NCI-H2029 (cell line): ENCODE measurements around the gene STIM1.

Experiments
- DNase-seq: peaks from one replicate; lab custom pipeline; 2025; lab: John Stamatoyannopoulos, UW

Gene STIM1

DNA sequence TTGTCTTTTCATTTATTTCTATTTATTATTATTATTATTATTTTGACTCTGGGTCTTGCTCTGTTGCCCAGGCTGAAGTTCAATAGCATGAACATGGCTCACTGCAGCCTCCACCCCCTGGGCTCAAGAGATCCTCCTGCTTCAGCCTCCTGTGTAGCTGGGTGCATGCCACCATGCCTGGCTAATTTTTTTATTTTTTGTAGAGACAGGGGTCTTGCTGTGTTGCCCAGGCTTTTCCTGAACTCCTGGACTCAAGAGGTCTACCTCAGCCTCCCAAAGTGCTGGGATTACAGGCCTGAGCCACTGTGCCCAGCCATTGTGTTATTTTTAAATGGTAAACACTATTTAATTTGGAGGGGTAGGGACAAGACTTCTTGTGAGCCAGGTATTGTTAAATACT, 215.9 kb downstream of the STIM1 start:
- DNase-seq: no peak

DNA sequence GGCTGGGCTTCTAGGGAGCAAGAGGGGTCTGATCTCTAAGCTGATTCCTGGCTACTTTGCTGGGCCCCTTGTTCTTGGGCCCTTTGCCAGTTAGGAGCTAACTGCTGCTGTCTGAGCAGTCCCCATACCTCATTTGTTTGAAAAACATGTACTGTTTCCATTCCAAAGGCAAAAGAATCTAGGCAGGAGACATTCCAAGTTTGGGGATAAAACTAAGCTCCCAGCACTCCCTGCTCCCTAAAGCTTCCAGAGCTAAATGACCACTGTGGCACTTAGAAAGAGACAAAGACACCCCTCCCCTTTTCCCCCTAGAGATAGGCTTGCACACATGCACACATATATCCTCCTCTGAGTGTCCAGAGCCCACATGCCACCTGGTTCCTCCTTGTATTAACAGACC, 216.4 kb downstream of the STIM1 start:
- no peak for DNase-seq

DNA sequence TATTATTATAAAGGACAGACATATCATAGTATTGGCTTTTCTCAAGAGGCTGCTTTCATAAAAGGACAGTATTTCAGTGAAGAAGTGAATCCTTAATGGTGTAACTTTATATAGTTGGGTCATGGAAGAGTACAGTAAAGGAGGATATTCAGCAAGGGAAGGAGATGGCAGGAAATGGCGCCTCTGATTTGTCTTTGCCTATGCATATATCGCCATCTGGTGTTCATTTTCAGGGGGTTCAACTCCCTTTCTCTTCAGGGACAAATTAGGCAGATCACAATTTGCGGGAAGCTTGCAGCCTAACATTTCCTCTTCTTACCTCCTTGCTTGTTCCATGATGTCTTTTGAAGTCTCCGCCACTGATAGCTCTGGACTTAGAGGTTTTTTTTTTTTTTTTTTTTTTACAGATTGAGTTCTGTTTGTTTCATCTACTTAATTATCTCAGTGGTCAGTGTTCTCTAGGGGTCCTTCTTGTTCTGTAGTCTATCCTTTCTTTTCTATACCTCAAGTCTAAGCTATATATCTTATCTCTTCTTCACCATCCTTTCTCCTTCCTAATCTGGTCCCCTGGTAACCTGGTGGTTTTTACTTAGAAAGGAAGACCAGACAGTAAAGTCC, 217.3 kb downstream of the STIM1 start:
- DNase-seq: peak; percentile 63

DNA sequence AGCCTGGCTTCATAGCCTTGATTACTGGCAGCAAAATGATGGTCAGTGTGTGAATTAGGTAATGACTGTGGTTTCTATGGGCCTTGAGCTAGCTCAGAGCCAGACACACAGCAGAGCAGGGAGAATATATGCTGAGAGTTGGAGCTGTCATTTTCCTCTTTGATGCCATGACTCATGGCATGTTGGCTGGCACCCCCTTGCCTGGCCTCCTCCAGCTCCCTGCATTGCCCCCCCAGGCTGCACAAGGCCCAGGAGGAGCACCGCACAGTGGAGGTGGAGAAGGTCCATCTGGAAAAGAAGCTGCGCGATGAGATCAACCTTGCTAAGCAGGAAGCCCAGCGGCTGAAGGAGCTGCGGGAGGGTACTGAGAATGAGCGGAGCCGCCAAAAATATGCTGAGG, 218.8 kb downstream of the STIM1 start:
- no peak for DNase-seq

DNA sequence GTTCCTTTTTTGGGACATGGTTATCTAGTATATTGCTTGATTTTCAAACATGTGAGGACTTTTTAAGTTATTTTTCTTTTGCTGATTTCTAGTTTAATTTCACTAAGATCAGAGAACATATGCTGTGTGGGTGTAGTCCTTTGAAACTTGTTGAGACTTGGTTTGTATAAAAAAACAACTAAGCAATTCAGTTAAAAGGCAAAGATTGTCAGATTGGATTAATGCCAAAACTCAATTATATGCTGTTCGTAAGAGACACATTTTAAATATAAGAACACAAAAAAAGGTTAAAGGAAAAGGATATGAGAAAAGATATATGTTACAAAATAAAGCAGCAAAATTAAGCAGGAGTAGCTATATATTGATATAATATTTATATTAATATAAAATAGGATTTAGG, 221.3 kb downstream of the STIM1 start:
- DNase-seq: no peak

DNA sequence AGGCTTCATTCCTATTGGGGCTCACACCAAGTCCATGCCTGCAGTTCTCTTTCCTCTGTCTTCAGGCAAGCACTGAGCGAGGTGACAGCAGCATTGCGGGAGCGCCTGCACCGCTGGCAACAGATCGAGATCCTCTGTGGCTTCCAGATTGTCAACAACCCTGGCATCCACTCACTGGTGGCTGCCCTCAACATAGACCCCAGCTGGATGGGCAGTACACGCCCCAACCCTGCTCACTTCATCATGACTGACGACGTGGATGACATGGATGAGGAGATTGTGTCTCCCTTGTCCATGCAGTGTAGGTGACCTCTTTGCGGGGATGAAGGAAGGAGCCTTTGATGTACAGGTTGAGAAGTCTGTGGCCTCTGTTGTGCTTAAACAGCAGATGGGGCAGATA, 227.7 kb downstream of the STIM1 start:
- no peak for DNase-seq

DNA sequence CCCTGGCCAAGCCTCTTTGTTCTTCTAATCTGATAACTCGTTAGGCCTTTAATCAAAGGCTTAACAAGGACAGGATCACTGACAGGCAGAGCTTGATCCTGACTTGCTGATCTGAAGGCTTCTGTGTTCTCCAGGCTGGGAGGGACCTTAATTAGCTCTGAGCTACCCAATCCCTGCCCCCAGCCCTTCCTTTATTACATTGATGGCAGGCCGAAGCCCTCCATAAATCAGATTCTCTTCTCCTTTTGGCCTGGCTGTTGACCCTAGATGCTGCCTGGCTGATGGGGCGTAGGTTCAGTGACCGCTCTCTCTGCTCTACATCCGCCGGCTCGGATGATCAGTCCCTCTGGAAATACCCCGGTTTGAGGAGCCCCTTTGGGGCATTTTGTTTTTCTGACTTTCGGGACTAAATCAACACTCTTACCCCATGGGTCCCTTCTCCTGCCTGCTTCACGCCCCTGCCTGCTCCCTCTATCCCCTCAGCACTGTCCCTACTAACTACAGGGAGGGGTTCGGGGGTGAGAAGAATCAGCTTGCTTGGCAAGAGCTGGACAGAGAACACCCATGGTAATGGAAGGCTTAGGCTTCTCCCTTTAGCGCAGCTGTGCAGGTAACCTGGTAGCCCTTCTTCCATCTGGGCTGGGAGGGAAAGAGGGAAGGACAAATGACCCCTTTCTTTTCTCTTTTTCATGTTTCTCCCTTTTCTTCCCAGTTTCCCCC, 229.1 kb downstream of the STIM1 start:
- no peak for DNase-seq

DNA sequence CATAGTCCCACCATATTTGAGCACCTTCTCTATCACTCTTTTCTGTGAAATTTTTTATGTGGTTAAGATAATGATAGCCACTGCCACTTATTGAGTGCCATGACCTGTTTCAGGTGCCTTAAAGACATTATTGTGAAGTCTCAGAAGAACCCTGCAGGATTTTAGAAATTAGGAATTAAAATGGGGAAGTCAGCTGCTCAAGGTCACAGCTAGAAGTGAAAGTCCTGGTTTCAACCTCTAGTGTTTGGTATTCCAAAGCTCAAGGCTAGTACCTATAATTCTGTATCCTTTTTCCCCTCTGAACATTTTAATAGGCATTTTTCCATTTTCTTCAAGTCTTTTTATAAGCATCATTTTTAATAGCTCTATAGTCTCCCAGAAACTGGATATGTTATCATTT, 230.1 kb downstream of the STIM1 start:
- DNase-seq: no peak

DNA sequence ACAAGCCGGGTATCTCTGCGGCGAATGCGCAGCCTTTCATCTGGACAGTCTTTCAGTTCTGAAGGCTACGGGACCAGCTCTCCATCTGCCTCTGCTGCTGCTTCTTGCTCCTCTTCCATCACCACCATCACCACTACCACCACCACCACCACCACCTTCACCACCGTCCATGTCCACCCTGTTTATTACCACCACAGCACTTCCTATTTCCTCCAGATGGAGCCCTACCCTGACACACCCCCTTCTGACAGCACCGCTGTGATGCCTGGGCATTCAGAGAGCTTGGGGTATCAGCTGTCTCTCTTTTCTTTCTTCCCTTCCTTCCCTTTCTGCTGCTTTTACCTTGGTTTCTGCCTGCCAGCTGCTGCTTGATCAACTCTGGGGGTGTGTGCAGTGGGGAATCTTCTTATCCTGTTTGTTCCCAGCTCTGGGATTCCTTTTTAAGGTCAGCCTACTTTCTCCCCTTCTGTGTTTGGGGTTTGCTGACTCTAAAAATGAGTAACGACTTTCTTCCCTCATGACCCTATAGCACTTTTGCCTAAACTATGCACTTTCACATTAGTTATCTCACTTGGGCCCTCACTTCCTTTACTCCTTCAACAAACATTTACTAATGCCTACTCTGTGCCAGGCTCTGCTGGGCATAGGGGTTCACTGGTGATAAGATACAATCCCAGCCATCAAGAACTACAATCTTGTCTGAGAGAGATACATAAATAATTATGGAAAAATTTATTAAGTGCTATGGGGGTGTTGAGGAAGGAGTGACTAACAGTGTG, 231.3 kb downstream of the STIM1 start:
- DNase-seq: no peak

DNA sequence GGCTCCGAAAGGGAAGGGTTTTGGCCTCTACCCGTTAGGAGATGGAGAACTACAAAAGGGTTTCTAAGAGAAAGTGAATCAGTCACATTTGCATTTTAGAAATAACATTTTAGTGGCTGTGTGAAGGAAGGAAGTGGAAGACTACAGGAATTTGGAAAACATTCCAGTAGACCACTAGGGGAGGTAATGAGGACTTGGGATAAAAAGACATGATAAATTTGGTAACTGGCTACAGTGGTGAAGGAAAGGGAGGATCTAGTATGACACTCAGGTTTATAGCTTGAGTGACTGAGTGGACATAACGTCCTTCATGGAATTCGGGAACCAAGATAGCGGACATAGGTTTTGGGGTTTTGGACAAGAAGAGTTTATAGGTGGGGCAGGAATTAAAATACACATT, 232.1 kb downstream of the STIM1 start:
- DNase-seq: no peak

DNA sequence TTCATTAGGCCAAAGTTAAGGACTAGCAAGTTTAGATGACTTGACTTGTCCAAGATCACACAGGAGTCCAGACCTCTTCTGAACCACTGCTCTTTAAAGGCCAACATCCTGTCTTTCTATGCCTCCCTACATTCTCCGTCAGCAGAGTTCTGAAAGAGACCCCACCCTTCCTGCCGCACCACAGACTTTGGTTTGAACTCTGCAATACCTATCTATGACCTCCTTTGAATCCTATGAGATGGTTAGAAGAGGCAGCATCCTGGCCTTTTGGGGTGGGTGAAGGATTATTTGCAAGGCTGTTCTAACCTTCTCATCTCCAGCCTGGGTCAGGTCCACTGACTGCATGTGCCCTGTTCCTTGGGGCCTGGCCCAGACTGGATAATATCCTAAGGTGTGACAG, 234.8 kb downstream of the STIM1 start:
- DNase-seq: no peak

DNA sequence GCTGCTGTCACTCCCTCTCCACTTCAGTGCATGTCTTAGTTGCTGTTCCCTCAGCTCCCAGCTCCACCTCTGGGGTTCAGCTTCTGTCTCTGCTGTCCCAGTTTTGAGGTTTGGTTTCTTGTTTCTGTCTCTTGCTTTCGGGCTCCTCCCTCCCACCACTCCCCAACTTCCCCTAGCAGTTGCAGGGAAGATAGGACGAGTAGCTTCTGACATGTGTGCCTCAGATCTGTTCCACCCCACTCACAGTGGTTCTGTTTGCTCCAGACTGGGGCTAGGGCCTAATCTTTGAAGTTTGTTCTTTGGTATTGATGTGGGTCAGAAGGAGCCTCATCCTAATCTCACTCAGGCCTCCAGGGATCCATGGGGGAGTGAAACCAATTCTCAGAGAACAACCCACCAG, 236.6 kb downstream of the STIM1 start:
- DNase-seq: no peak

DNA sequence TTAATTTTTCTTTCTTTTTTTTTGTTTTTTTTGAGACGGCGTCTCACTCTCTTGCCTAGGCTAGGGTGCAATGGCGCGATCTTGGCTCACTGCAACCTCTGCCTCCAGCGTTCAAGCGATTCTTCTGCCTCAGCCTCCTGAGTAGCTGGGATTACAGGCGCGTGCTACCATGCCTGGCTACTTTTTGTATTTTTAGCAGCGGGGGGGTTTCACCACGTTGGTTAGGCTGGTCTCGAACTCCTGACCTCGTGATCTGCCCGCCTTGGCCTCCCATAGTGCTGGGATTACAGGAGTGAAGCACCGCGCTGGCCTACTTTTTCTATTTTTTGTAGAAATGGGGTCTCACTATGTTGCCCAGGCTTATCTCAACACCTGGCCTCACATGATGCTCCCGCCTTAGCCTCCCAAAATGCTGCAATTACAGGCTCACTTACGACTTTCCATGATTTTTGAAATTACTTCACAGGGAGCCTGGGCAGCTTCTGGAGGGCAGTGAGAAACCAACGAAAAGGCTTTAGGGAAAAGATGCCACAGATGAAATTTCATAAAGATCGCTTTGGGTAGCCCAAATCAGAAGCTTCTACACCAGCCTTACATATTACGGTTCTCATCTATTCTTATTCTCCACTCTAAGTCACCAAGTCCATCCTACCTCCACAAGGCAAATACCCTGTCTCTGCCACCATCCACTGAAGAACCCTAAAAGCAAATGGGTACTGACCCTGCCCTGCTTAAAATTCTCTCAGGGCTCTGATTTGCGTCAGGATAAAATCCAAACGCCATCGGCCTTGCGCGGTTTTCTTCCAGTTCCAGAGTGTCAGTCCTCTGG, 238.3 kb downstream of the STIM1 start:
- no peak for DNase-seq

DNA sequence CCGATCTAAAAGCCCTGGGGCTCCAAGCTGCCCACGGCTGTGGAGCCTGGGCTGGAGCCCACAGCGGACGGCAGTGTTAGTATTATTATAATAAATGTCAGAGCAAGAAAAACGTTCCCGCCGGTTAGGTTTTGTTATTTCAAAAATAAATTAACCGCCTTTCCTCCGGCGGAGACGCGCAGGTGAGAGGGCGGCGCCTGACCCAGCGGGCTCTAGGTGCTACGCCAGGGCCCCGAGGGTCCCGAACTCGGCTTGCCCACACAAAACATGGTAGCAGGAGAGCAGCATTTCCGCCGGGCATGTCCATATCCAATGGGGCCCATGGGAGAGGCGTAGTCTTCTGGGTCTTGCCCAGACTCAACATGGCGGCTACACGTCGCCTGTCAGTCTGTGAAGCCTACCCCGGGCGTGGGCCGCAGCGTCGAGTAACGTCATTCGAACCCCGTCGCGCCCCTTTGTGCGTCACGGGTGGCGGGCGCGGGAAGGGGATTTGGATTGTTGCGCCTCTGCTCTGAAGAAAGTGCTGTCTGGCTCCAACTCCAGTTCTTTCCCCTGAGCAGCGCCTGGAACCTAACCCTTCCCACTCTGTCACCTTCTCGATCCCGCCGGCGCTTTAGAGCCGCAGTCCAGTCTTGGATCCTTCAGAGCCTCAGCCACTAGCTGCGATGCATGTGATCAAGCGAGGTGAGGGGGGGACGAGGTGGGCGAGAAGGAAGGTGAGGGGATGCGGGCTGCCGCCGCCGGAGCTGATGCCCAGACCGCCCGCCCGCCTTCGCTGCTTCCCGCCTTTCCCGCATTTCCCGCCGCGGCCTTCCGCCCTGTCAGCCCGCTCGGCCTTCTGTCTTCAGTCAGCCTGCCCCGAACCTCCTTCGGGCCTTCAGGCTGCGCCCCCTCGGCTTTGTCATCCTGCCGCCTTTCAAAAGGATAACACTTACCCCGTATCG, 239.2 kb downstream of the STIM1 start, which contains the start of gene RRM1:
RRM1 (plus strand) TSS at position 452 of the 944 bp plus-strand sequence; CDS start at position 666, 214 bp downstream.
- peak; percentile 97 for DNase-seq

DNA sequence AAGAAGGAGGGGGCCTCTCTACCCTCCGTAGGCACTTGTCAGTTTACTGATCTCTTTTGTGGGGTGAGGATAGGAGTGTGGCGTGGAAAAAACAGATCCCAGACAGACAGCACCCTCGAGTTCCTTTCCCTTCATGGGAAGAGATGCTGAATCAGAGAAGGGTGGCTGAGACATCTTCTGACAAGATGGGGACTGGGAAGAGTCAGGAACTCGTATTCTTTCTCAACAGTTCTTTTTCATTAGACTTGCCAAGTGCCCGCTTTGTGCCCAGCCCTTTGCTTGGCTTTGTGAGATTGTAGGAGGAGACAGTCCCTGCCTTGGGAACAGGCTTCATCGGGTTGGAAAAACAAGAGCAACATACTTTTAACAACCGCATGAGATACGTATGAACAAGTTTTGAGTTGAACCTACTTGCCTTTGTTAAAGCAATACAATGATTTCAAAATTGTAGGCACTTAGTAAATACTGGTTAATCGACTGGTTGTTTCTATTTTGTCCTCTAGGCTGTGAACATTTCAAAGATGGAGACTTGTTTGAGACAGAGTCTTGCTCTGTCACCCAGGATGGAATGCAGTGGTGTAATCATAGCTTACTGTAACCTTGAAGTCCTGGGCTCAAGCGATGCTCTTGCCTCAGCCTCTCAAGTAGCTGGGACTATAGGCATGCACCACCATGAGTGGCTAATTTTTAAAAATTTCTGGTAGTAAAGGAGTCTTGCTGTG, 240.2 kb downstream of the STIM1 start:
- no peak for DNase-seq

DNA sequence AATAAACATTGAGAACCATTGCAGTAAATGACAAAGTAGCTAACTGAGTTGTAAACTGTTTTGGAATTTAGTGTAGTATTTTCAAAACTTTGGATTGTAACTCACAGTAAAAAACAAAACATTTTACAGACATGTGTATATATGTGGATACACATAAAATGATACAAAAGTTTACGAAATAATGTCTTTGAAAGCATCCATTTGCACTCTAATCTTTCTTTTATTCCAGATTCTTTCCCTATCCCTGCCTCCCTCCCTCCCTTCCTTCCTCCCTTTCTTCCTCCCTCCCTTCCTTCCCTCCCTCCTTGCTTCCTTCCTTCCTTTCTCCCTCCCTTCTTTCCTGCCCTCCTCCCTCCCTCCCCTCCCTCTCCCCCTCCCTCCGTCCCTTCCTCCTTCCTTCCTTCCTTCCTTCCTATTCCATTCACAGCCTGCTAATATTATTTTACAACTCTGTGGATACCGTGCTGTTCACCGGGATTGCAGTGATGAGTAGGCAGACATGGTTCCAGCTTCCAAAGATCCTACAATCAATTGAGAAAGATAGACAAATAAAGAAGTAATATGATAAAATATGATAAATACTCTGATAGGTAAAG, 242.7 kb downstream of the STIM1 start:
- no peak for DNase-seq

DNA sequence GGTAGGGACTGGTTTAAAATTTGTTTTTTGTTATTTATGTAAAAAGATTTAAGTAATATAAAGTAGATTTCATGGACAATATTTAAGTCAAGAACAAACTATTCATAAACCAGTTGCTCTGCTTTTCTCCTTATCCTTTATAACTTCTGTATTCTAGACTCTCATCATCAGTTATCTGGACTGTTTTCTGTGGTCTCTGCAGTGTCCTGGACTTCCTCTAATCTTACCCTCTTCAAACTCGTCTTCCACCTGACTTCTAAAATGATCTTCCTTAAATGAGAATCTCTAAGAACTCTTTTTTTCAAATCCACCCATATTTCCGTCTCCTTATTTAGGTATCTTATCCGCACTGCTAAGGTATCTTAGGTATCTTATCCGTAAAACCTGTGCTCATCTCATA, 247.2 kb downstream of the STIM1 start:
- no peak for DNase-seq

DNA sequence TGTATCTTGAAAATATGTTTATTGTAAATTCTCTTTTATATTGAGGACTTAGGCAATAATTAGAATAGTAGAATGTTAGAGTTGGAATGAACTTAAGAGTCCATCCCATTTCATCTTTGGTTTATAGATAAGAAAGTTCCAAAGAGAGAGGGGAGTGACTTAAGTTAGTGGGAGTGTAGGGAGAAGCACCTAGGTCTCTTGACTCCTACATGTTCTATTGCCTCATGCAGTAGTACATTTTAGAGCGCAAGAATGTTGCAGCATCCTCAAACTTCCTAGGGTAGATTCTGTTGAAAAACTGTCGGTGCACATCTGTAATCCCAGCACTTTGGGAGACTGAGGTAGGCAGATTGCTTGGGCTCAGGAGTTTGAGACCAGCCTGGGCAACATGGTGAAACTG, 247.8 kb downstream of the STIM1 start:
- DNase-seq: no peak

DNA sequence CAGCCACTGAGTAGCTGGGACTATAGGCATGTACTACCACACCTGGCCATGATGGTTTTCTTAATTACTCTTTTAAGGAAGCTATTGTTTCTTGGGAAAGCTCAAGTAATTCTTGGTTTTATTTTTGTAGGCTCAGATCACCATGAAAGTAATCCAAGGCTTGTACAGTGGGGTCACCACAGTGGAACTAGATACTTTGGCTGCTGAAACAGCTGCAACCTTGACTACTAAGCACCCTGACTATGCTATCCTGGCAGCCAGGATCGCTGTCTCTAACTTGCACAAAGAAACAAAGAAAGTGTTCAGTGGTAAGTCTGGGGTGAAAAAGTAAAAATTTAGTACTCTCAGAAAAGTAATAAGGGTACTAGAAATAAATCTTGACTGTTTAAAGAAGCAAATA, 250.5 kb downstream of the STIM1 start:
- no peak for DNase-seq

DNA sequence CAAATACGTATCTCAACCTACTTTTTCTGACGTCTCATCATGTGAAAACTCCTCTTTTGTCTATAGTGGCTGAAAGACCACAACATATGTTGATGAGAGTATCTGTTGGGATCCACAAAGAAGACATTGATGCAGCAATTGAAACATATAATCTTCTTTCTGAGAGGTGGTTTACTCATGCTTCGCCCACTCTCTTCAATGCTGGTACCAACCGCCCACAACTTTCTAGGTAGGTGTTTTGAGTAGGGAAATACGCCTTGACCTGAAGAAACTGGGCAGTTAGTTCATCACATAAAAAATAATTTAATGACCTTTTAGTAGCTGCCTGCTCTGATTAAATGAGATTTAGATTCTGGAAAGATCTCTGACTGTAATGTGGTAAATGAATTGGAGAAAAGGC, 256.4 kb downstream of the STIM1 start:
- no peak for DNase-seq
